Parathyroid adenoma (tissue), 2 donors: Measurements from ENCODE around the gene USP13.

ENCODE experiments used
- H2AFZ ChIP-seq: fragments of 300-600 bp; sonication (generic); one replicate; pipeline ENCODE4 v1.7.0; 2017; ENCODE audit warnings: antibody characterized with exemption, mild to moderate bottlenecking
- H3K27ac ChIP-seq: fragments of 300-600 bp; sonication (generic); one replicate; pipeline ENCODE4 v1.7.0; 2017
- H3K27me3 ChIP-seq: fragments of 300-600 bp; sonication (generic); one replicate; pipeline ENCODE4 v1.7.0; 2017; ENCODE audit warnings: low read length; ENCODE audit not compliant: control insufficient read depth, insufficient read depth
- H3K36me3 ChIP-seq: fragments of 300-600 bp; sonication (generic); one replicate; pipeline ENCODE4 v1.7.0; 2017; ENCODE audit warnings: low read length; ENCODE audit not compliant: control insufficient read depth, insufficient read depth
- H3K4me1 ChIP-seq: fragments of 300-600 bp; sonication (generic); one replicate; pipeline ENCODE4 v1.7.0; 2017; ENCODE audit warnings: control low read depth
- H3K4me2 ChIP-seq: fragments of 300-600 bp; sonication (generic); one replicate; pipeline ENCODE4 v1.7.0; 2017; ENCODE audit warnings: low read length
- H3K4me3 ChIP-seq: fragments of 300-600 bp; sonication (generic); one replicate; pipeline ENCODE4 v1.7.0; 2017; ENCODE audit warnings: low read depth, low read length
- H3K79me2 ChIP-seq: fragments of 300-600 bp; sonication (generic); one replicate; pipeline ENCODE4 v1.7.0; 2017; ENCODE audit warnings: control low read depth
- H3K9ac ChIP-seq: fragments of 300-600 bp; sonication (generic); one replicate; pipeline ENCODE4 v1.7.0; 2017; ENCODE audit warnings: mild to moderate bottlenecking
- H3K9me3 ChIP-seq: fragments of 300-600 bp; sonication (generic); one replicate; pipeline ENCODE4 v1.7.0; 2017; ENCODE audit warnings: low read length; ENCODE audit not compliant: control insufficient read depth
- CTCF ChIP-seq: fragments of 300-600 bp; sonication (generic); IDR thresholded peaks from one replicate; pipeline ENCODE4 v1.7.0; 2017; ENCODE audit warnings: antibody characterized with exemption, mild to moderate bottlenecking
- donor health status: primary hyperparathyroidism.

The USP13 gene

DNA sequence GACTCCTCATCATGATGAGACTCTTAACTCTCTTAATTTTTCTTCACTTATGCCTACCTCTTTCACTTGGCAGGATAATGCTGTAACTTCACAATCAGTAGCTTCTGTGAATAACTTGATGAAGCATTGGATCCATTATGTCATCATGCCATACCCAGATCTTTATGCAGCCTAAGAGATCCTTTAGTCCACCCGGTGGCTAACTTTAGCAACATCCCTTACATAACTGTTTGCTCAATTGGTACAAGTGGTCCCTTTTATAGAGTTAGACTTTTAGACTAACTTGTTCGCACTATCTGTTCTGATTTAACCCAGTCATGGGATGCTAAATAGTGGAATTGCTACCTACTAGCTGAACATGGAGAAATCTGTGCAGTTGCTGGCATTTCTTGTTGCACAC lies 184.5 kb downstream of the USP13 start:
- Histone ChIP-seq H3K79me2 (peaks cover 8% of the 10 kb centered on the region), H3K27me3 (no peaks in the 10 kb centered on the region), H3K4me2 (no peak overlapping the region), H3K9me3 (no peaks in the 10 kb centered on the region), H3K4me1 (peaks cover 9% of the 10 kb centered on the region), H3K4me3 (no peak overlapping the region), H3K36me3 (no peaks in the 10 kb centered on the region), H2AFZ (no peak overlapping the region), H3K27ac (no peak overlapping the region), H3K9ac (no peak overlapping the region)
- no peak for TF ChIP-seq CTCF
